ENCODE results near the gene HOXB3.

DNA sequence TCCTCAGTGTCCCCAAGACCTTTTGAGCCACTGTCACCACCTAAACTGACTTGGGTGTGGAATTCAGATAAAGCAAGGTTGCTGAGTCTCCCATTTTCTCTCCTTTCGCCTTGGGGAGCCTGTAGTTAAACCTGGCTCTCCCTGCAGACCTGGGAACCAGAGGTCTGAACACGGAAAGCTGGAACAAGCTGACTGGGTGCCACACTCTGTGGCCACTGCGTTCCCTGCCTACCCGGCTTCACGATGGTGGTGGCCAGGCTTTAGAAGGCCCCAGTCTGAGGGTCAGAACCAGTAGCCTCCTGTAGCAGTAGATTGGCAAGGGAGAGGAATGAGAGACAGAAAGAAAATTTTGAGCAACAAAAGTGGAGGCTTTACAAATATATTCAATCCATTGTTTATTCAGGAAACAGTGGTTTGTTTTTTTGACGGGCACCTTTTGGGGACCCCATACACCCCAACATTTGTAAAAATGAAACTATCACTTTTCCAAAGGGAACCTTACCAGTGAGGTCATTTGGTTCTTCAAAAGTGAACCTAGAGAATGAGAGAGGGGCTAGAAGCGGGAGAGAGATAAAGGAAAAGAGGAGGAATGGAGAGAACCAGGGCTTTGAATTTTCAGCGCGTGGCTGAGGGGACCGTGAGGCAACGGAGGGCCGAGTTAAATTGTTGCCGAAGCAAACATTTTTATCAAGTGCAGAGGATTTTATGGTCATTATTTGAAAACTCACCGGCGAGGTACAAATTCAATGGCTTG, 26.9 kb upstream of the HOXB3 start:
- TF ChIP-seq, protein P1, sequence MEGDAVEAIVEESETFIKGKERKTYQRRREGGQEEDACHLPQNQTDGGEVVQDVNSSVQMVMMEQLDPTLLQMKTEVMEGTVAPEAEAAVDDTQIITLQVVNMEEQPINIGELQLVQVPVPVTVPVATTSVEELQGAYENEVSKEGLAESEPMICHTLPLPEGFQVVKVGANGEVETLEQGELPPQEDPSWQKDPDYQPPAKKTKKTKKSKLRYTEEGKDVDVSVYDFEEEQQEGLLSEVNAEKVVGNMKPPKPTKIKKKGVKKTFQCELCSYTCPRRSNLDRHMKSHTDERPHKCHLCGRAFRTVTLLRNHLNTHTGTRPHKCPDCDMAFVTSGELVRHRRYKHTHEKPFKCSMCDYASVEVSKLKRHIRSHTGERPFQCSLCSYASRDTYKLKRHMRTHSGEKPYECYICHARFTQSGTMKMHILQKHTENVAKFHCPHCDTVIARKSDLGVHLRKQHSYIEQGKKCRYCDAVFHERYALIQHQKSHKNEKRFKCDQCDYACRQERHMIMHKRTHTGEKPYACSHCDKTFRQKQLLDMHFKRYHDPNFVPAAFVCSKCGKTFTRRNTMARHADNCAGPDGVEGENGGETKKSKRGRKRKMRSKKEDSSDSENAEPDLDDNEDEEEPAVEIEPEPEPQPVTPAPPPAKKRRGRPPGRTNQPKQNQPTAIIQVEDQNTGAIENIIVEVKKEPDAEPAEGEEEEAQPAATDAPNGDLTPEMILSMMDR (optimal IDR thresholded peaks at IDR 0.05 in 1 of 3, IDR thresholded peaks at IDR 0.05 in 1 of 3, conservative IDR thresholded peaks at IDR 0.05 in 1 of 3; ENCODE audit: extremely low read depth in 1 of 3, insufficient read depth in 2 of 3, low read length in 3 of 3), result no peak
- no peak for TF ChIP-seq EZH2 (IDR thresholded peaks at IDR 0.05; ENCODE audit: low read length)
